CD4-positive, CD25-positive, alpha-beta regulatory T cell (primary cell): ENCODE results near the gene ZNF831. TPM values are rescaled to one million over a fixed set of nuclear protein-coding genes. Genes with fewer than 3 reads are reported as not detected.

Experiments used
- ATAC-seq, 2 donors: fragments of 150-1000 bp; cut with Tn5 transposase; one replicate each; pipeline ENCODE4 v1.10.0; 2021; ENCODE audit warnings: low read depth in 2 of 2, moderate number of reproducible peaks in 2 of 2, moderate library complexity in 1 of 2
- DNase-seq, 3 donors: peaks; one replicate each; pipeline versions ENCODE4 v3.0.0 to v3.0.0-alpha.2; 2012 to 2022; ENCODE audit warnings: mixed read lengths in 1 of 3
- H3K27ac ChIP-seq: one replicate; pipeline ENCODE4 v1.7.0; 2013; ENCODE audit warnings: mild to moderate bottlenecking, low read length; ENCODE audit not compliant: insufficient read depth, poor library complexity, severe bottlenecking
- H3K27me3 ChIP-seq: one replicate; pipeline ENCODE4 v1.7.0; 2013; ENCODE audit warnings: low read length; ENCODE audit not compliant: control insufficient read depth, insufficient read depth
- H3K36me3 ChIP-seq: one replicate; pipeline ENCODE4 v1.7.0; 2013; ENCODE audit warnings: mild to moderate bottlenecking, low read length, moderate library complexity; ENCODE audit not compliant: control insufficient read depth, insufficient read depth
- H3K4me1 ChIP-seq: 2 replicates; pipeline ENCODE4 v1.7.0; 2013; ENCODE audit warnings: mild to moderate bottlenecking, low read length; ENCODE audit not compliant: insufficient read depth, control insufficient read depth, poor library complexity, severe bottlenecking
- H3K4me3 ChIP-seq: one replicate; pipeline ENCODE4 v1.7.0; 2013; ENCODE audit warnings: low read depth, mild to moderate bottlenecking, low read length, moderate library complexity
- H3K9me3 ChIP-seq, 2 experiments: 1 replicate in 1 of 2; 2 replicates in 1 of 2; pipeline ENCODE4 v1.7.0; 2013; ENCODE audit warnings: low read length in 2 of 2, mild to moderate bottlenecking in 1 of 2, moderate library complexity in 1 of 2; ENCODE audit not compliant: control insufficient read depth in 2 of 2
- H3K27ac Mint-ChIP-seq, 3 donors: one replicate each; pipeline ENCODE4 v1.8.0; 2020 to 2022; ENCODE audit warnings: mild to moderate bottlenecking in 3 of 3, mixed read lengths in 3 of 3, moderate library complexity in 2 of 3
- H3K27me3 Mint-ChIP-seq: one replicate; pipeline ENCODE4 v1.8.0; 2022; ENCODE audit warnings: mild to moderate bottlenecking, mixed read lengths
- H3K36me3 Mint-ChIP-seq: one replicate; pipeline ENCODE4 v1.8.0; 2020; ENCODE audit warnings: mixed read lengths
- H3K4me1 Mint-ChIP-seq, 4 donors: one replicate each; pipeline ENCODE4 v1.8.0; 2020 to 2022; ENCODE audit warnings: mixed read lengths in 4 of 4, mild to moderate bottlenecking in 1 of 4
- H3K4me3 Mint-ChIP-seq, 4 donors: one replicate each; pipeline ENCODE4 v1.8.0; 2020 to 2022; ENCODE audit warnings: mild to moderate bottlenecking in 4 of 4, mixed read lengths in 4 of 4, moderate library complexity in 3 of 4
- H3K9me3 Mint-ChIP-seq, 7 donors: one replicate each; pipeline ENCODE4 v1.8.0; 2020 to 2022; ENCODE audit warnings: mixed read lengths in 7 of 7, mild to moderate bottlenecking in 3 of 7, moderate library complexity in 2 of 7
- polyA plus RNA-seq, 4 donors: library from polyadenylated mRNA; unstranded; fragments of 300-500 nt; fragmentation: Illumina TruSeq; gene quantifications; one replicate each; pipeline ENCODE4 v1.2.3, GENCODE V29; 2021
- total RNA-seq: library from RNA; stranded (reverse); gene quantifications from one replicate; pipeline ENCODE4 v1.2.3, GENCODE V29; 2022

The ZNF831 gene
- total and polyA plus RNA-seq, 5 donors from 2014 or later: 15.9 to 90.3 (median 19.2) TPM

DNA sequence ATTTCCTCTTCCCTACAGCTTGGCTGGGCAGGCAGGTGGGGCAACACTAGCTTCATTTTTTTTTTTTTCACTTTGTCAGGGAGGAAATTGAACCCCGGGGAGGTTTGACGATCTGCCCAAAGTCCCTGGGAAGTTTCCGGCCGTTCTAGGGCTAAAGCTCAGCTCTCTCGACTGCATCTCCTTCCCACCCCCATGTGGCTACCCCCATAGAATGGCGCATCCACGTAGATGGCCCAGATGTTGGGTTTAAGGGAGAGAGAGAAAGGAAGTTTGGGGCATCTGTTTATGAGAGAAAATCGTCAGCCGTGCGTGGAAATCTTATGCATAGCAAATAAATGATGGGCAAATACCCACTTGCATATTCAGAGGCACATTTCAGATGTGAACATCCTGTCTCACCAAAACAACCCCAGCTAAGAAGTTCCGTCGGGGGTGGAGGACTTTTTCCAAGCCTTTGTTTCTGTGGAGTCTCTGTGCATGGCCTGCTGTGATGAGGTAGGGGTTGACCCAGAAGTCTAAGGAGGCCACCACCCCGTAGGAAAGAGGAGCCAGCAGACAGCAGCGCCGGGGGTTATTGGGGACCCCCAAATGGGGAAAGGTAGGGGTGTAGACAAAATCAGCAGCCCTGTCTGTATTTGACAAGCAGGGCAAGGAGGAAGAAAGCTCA is 40.5 kb upstream of the ZNF831 start:
- Mint-ChIP-seq H3K27ac (peak overlapping the region; percentile 99 to 100 (median 99)), H3K4me3 (peak overlapping the region; percentile 77 to 93 (median 87)), H3K36me3 (peaks cover 3% of the 10 kb centered on the region), H3K27me3 (no peaks in the 10 kb centered on the region), H3K4me1 (peaks cover 19 to 94% (median 67%) of the 10 kb centered on the region in 4 donors), H3K9me3 (peaks cover 0 to 2% (median 0%) of the 10 kb centered on the region in 7 donors)
- peak; percentile 44 to 53 for ATAC-seq
- H3K27me3 ChIP-seq: no peaks in the 10 kb centered on the region
- H3K4me1 ChIP-seq: peaks cover 53% of the 10 kb centered on the region
- DNase-seq: peak in 2 of 3 donors; percentile 73 to 77
- H3K27ac ChIP-seq: peak overlapping the region; percentile 84
- H3K4me3 ChIP-seq: peak overlapping the region; percentile 78
- H3K36me3 ChIP-seq: no peaks in the 10 kb centered on the region
- no peaks in the 10 kb centered on the region for H3K9me3 ChIP-seq

GRCh38 chr20:59123678-59124255 is 39.9 kb upstream of the ZNF831 start:
- Mint-ChIP-seq H3K27me3 (no peaks in the 10 kb centered on the region), H3K27ac (peak overlapping the region; percentile 99 to 100 (median 99)), H3K4me1 (peaks cover 16 to 93% (median 65%) of the 10 kb centered on the region in 4 donors), H3K9me3 (peaks cover 0 to 2% (median 0%) of the 10 kb centered on the region in 7 donors), H3K4me3 (peak overlapping the region; percentile 77 to 93 (median 87)), H3K36me3 (peaks cover 3% of the 10 kb centered on the region)
- no peaks in the 10 kb centered on the region for H3K27me3 ChIP-seq
- H3K36me3 ChIP-seq: no peaks in the 10 kb centered on the region
- ATAC-seq: no peak
- peak overlapping the region; percentile 78 for H3K4me3 ChIP-seq
- peaks cover 53% of the 10 kb centered on the region for H3K4me1 ChIP-seq
- no peaks in the 10 kb centered on the region for H3K9me3 ChIP-seq
- peak overlapping the region; percentile 84 for H3K27ac ChIP-seq
- DNase-seq: no peak

DNA sequence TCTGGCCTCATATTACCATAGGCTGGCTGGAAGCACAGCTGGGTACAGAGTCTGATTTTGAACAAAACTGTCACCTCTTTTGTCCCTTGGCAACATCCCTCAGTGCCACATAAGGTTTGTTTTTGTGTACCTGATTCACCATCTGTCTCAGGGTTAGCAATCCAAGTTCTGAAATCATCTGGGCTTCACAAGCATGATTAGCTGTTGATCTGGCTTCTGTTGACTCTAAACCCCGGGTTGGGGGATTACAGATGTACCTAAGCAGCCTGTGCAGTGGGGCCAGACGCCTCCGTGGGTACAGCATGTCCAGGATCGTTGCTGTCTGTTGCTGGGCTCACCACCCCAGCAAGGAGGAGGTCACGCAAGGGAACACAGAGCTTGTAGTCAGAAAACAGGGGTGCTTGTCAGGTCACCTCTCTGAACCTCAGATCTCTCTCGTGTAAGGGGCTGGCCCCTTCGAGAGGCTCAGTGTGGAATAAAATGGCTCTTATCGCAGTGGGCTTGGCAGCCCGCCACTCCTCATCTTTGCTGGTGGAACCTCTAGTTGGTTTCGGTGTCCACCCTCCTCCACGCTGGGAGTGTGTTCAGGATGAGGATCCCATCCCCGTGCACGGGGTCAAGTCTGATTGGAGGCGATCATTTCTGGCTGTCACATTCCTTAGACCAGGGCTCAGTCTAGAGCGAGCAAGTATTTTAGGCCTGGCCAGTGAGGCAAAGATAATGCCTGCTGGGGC is 39.2 kb upstream of the ZNF831 start:
- H3K9me3 Mint-ChIP-seq: peaks cover 0 to 2% (median 0%) of the 10 kb centered on the region in 7 donors
- Histone ChIP-seq H3K36me3 (no peaks in the 10 kb centered on the region), H3K4me3 (peak overlapping the region; percentile 78), H3K9me3 (no peaks in the 10 kb centered on the region), H3K4me1 (peaks cover 53% of the 10 kb centered on the region), H3K27me3 (no peaks in the 10 kb centered on the region), H3K27ac (peak overlapping the region; percentile 84)
- peak overlapping the region; percentile 99 to 100 (median 99) for H3K27ac Mint-ChIP-seq
- H3K4me3 Mint-ChIP-seq: peak overlapping the region; percentile 33 to 93 (median 84)
- no peak for ATAC-seq
- H3K27me3 Mint-ChIP-seq: no peaks in the 10 kb centered on the region
- DNase-seq: no peak
- peaks cover 16 to 93% (median 65%) of the 10 kb centered on the region in 4 donors for H3K4me1 Mint-ChIP-seq
- peaks cover 3% of the 10 kb centered on the region for H3K36me3 Mint-ChIP-seq

GRCh38 chr20:59125332-59125731 is 38.3 kb upstream of the ZNF831 start:
- Histone ChIP-seq H3K27ac (no peak overlapping the region), H3K36me3 (no peaks in the 10 kb centered on the region), H3K4me3 (no peak overlapping the region), H3K9me3 (no peaks in the 10 kb centered on the region), H3K4me1 (peaks cover 44% of the 10 kb centered on the region), H3K27me3 (no peaks in the 10 kb centered on the region)
- Mint-ChIP-seq H3K4me1 (peaks cover 16 to 90% (median 61%) of the 10 kb centered on the region in 4 donors), H3K9me3 (no peaks in the 10 kb centered on the region), H3K36me3 (peaks cover 3% of the 10 kb centered on the region), H3K4me3 (peak overlapping the region in 1 of 4 donors; percentile 20), H3K27ac (peak overlapping the region in 2 of 3 donors; percentile 99 to 100), H3K27me3 (no peaks in the 10 kb centered on the region)
- ATAC-seq (no peak), DNase-seq (no peak)

DNA sequence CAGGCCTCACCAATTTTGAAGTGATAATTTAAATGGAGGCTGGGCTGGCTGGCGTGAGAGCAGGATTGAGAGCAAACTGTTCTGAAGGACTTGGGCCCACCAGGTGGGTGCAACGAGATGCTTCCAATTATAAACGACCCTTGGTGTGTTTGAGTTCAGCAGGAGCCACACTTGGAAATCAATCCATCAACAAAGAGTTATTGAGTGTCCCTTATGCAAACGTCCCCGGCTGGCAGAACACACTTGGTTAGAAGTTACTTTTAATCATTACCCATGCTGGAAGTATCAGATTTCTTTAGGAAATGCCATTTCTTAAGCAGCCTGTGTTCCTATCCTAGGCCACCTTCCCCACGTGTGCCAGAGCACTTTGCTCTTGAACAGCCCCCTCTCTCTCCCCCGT is 37.8 kb upstream of the ZNF831 start:
- peak overlapping the region in 2 of 3 donors; percentile 99 to 100 for H3K27ac Mint-ChIP-seq
- H3K4me3 Mint-ChIP-seq: peak overlapping the region in 1 of 4 donors; percentile 21
- ATAC-seq (no peak), DNase-seq (no peak)
- peaks cover 39% of the 10 kb centered on the region for H3K4me1 ChIP-seq
- no peaks in the 10 kb centered on the region for H3K27me3 Mint-ChIP-seq
- H3K36me3 ChIP-seq: no peaks in the 10 kb centered on the region
- H3K4me3 ChIP-seq: no peak overlapping the region
- H3K27me3 ChIP-seq: no peaks in the 10 kb centered on the region
- no peaks in the 10 kb centered on the region for H3K9me3 Mint-ChIP-seq
- H3K36me3 Mint-ChIP-seq: peaks cover 3% of the 10 kb centered on the region
- H3K4me1 Mint-ChIP-seq: peaks cover 16 to 87% (median 57%) of the 10 kb centered on the region in 4 donors
- H3K9me3 ChIP-seq: no peaks in the 10 kb centered on the region
- H3K27ac ChIP-seq: no peak overlapping the region

DNA sequence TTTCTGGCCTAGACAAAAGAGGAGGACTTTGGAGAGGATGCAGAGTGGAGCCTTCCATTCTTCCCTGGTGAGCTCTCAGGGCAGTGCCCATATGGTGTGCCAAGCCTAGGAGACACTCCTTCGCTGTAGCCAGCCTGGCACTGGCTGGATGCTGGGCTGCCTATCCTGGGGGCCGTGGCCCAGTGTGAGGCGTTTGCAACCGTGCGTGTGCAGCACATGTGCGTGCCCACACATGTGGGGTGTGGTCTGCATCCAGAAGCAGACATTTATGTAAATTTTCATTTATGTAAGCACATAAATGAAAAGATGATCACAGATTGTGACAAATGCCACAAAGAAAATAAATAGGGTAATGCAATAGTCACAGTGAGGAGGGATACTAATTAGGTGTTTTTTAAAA is 35.8 kb upstream of the ZNF831 start:
- DNase-seq (no peak), ATAC-seq (no peak)
- no peak overlapping the region for H3K4me3 ChIP-seq
- H3K27ac Mint-ChIP-seq: peak overlapping the region in 2 of 3 donors; percentile 69 to 79
- peaks cover 14 to 70% (median 40%) of the 10 kb centered on the region in 4 donors for H3K4me1 Mint-ChIP-seq
- peaks cover 19% of the 10 kb centered on the region for H3K4me1 ChIP-seq
- H3K9me3 ChIP-seq: no peaks in the 10 kb centered on the region
- H3K4me3 Mint-ChIP-seq: peak overlapping the region in 1 of 4 donors; percentile 73
- no peaks in the 10 kb centered on the region for H3K27me3 ChIP-seq
- H3K9me3 Mint-ChIP-seq: no peaks in the 10 kb centered on the region
- H3K27me3 Mint-ChIP-seq: no peaks in the 10 kb centered on the region
- H3K36me3 Mint-ChIP-seq: peaks cover 3% of the 10 kb centered on the region
- H3K27ac ChIP-seq: no peak overlapping the region
- H3K36me3 ChIP-seq: no peaks in the 10 kb centered on the region

- no peaks in the 10 kb centered on the region for H3K27me3 Mint-ChIP-seq
- Histone ChIP-seq H3K27ac (no peak overlapping the region), H3K4me3 (no peak overlapping the region), H3K9me3 (no peaks in the 10 kb centered on the region), H3K36me3 (no peaks in the 10 kb centered on the region), H3K27me3 (no peaks in the 10 kb centered on the region), H3K4me1 (no peaks in the 10 kb centered on the region)
- peak overlapping the region in 2 of 3 donors; percentile 42 to 81 for H3K27ac Mint-ChIP-seq
- peaks cover 0 to 2% (median 0%) of the 10 kb centered on the region in 7 donors for H3K9me3 Mint-ChIP-seq
- peaks cover 9 to 37% (median 17%) of the 10 kb centered on the region in 4 donors for H3K4me1 Mint-ChIP-seq
- DNase-seq: no peak
- no peak overlapping the region for H3K4me3 Mint-ChIP-seq
- peaks cover 19% of the 10 kb centered on the region for H3K36me3 Mint-ChIP-seq
- ATAC-seq: no peak
Measured at GRCh38 chr20:59131551-59132285, 31.9 kb upstream of the ZNF831 start.
